Measurements from ENCODE around the gene CPEB4.

Gene CPEB4

DNA sequence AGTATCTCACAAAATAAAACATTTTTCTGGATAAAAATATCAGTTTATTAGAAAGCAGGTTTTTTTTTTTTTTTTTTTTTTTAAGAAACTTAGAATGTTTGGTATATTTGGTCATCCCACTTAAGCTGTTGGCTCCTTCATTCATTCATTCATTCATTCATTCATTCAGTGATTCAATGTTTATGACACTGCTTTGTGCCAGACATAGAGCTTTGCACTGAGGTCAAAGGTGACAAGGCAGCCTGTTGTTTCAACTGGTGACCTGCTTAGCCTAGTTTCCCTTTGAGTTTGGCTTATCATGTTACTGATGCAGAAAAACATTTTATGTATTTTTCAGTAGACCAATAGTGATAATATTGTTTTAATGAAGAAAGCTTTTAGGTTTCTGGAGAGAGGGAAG, 23.5 kb downstream of the CPEB4 start:
- in situ Hi-C loops (cut with MboI; ENCODE audit: low sequenced_read_pairs) = no loop called here

DNA sequence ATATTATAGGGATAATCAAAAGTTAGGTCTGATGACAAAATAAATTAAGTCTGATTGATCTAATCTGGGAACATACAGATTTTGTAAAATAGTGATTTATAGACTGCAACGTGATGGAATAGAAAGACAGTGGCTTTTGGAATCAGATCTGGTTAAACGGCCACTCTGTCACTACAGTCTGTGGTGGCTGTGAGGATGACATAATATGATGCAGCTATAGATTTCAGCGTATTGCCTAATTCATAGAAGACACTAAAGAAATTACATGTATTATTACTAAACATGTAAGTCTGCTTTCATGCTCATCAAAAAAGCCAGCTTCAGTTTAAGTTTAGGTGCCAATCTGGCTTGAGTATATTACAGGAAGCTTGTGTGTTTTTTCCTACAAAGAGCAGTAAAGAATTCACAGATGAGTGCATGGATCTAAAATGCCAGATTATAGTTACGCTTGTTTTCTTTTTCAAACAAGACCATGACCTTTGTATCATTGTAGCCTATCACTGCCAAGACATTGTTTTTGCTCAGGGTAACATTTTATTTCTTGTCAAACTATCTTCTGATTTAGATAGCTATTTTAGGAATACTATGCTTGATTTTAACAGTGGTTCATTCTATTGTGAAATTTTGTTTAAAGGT, 25.7 kb downstream of the CPEB4 start:
- in situ Hi-C loops (cut with MboI; ENCODE audit: low sequenced_read_pairs) = no loop called here

DNA sequence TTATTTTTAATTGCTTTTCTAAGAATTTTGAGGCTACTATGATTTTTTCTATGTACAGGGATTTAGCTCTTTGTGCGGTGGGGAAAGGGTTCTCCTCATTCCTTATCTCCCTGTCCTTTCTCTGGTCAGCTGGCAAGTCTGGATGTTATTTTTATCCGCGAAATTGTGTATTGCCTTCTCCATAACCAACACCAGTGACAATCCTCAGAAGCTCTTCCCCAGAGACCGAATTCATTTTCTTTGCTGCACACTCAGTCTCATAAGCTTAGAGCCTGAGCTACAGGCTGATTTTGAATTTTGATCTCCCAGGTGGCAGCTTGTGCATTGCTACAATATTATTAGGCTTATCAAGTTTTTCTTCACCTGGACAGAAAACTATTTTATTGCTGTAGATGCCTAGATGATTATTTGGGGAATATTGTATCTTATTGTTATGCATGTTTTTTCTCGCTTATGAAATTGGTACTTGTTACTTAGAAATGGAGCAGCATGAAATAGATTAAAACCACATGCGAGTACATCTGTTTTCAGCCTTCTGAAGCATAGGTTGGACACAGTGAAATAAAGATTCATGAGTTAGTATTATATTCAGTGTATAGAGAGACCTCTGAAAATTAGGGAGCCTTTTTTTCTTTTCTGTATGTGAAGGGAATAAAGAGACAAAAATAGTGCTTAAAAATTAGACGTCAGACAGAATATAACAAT, 27.3 kb downstream of the CPEB4 start:
- in situ Hi-C loops (cut with MboI; ENCODE audit: low sequenced_read_pairs) = no loop called here

DNA sequence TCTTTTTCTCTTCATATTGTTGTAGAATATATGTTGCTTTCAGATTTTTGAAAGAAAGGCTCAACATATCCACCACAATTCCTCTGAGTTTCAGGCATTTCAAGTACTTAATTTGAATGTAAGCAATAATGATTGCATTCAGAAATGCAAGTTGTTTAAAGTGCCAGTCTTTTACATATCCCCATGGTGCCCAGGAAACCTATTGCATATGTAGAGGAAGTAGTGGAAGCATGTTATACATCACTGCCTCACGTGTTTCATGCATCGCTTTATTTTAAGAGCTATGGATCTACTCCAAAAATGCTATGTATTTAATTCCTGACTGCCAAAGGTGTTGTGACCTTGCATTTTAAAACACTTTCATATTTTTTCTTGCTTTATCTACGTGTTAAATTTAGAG, 28.1 kb downstream of the CPEB4 start:
- in situ Hi-C loops (cut with MboI; ENCODE audit: low sequenced_read_pairs) = no loop called here

DNA sequence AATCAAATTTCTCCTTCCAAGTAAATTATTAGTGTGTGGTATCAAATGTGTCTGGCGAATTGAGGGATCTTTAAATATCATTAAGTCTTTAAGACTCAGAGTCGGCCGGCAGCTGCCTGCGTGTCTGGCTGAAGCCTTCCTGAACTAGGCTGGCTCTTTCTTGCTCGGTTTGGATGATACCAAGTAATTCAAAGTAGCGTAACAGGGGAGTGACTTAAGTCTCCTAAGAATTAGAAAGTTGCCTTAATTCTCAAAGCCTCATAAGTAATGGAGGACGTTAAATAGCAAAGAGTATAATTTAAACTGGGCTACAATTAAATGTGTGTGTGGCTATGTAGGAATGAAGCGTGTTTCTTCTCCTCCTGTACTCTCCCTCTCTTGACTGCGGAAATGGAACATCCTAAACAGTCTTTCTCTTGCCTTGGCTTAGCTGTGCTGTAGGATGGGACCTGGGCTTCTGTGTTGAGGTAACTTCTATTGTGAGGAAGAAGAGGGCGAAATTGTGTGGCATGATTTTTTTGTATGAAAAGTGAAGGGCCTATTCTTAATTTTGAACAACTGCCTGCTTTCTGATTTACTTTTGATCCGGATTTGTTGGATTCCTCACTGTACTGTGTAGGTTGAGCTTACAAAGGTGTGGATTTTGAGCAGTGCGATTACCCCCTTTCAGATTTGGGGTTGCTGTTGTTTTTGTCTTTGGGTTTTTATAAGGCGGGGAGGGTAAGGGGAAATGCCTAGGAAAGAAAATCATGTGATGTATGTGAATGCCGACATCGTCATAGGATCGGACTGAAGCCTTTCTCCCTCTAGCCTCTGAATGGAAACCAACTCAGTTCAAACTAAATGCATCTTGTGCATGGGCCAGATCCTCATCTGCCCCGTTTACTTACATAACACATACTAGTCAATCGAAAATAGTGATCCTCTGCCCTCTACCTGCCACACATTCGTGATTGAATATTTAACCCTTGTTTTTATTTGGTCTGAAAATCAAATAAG, 29.9 kb downstream of the CPEB4 start:
- in situ Hi-C loops (cut with MboI; ENCODE audit: low sequenced_read_pairs) = no loop called here

DNA sequence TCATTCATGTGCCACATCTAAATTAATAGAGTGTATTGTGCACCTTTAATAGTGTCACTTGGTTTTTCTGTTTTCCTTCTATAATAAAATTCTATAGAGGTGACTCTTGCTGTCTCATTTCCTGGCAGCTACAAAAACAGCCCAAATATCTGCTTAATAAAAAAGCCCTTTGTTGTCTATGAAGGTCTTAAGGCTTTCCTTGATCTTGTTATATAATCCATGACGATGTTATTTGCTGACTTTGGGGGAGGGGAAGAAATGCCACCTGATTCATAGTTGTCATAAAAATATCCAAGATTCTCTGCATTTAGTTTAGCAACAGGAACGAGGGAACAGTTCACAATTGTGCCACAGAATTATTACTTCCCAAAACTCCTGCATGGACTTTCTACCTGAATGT, 31.3 kb downstream of the CPEB4 start:
- in situ Hi-C loops (cut with MboI; ENCODE audit: low sequenced_read_pairs) = no loop called here

DNA sequence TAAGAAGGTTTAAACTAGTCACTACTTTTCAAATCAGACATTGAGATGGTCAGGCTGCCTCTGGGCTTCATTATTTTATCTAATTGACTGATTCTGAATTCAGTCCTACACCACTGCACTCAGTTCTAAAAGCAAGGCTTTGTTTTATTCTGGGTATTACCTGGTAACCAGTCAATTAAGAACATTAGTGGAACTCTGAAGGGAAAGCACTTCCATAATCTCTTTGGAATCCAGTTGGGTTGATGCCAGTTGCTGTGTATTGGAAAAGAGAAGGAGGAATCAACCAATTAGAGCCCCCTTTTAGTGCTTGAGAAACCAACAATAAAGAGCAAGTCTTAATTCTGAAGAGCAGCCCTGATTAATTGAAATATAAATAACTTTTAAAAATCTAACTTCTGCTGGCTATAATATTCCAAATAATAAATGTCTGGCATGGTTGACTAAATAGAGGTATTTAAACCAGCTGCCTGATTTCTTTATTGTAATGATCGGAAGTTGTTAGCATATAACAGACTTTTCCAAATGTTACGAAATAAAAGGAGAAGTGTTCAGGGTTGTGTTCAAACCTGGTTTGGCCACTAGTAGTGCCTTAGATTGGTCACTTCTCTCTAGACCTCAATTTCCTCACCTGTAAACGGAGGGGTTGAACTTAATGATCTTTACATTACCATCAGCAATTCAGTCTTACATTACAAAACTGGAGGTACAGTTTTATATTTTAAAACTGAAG, 32.0 kb downstream of the CPEB4 start:
- in situ Hi-C loops (cut with MboI; ENCODE audit: low sequenced_read_pairs) = no loop called here

DNA sequence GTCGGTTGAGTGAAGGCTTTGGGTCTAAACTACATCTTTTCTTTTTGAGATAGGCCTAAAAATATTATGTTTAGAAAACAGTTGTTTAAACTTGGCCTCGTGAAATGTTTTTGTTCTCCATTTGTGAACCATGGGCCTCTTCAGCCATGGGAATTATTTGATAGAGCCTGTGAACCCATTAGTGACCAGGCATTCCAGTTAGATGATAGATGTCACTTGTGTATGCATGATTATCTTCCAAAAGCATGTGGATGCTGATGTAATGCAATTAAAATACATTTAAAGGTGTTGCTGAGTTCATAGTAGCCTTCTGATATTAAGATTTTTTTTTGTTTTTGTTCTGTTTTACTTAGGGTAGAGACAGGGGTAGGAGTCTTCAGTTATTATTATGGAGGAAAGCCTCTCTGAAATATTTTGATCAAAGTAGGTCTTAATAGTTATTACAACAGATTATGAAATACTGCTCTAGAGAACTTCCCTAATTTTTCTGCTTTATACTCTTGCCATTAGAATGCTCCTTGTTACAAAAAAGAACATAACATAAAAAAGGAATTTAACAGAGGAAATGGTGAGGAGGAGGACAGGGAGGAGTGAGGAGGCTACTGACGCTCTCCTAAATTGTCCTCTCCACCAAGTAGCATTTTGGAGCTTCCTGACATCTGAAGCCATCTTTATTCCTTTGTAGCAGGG, 32.9 kb downstream of the CPEB4 start:
- in situ Hi-C loops (cut with MboI; ENCODE audit: low sequenced_read_pairs) = no loop called here

DNA sequence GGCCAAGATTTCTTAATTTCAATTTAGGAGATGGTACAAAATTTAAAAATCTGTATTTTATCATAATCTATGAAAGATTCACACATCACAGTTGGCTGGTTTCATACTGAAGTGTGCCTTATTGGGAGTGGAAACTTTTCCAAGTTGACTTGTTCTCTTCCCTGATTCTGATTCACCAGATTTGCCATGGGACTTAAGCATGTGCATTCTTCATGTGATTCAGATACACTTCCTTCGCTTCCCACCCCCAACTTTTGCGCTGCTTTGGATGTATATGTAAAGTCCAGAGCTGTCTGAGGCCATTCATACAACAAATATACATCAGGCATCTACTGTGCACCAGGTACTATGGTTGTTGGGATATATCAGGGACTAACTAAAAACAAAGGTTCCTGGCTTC, 34.4 kb downstream of the CPEB4 start:
- in situ Hi-C loops (cut with MboI; ENCODE audit: low sequenced_read_pairs) = no loop called here

DNA sequence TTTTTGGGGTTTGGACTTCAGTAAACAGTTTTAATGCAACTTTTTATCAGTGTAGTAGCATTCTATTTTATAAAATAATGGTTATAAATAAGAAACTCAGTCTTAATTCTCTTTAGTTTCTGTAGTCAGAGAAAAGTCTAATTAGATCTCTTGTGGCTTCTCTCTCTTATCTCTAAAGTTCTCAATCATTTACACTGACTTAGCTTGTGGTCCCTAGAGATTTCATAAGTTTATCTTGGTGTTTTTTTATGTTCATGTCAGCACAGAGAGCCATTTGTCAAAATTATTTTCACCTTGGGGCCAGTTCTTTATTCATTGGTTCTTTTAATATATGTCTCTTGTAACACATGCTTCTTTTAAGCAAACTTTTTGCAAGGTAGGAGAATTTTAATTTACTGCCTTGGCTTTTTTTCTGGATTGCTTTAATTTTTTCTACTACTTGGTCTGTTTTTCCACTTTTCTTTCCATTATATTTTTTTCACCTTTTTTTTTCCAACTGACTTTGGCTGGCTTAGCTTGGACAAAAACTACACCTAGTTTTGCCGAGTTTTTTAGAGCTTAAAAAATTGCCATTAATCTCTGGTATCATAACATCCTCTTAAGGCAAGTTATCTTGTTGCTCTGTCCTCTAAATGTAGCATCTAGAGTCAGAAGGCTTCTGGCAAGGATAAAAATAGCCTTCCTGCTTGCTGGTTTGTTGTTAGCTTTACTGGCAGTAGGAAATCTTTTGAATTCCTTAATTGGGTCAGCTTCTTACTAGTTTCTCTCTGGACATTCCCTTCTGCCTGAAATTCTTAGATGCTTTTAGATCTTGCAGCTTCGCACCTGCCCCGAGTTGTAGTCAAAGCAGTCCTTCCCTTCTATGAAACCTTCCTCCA, 35.3 kb downstream of the CPEB4 start:
- in situ Hi-C loops (cut with MboI; ENCODE audit: low sequenced_read_pairs) = no loop called here

DNA sequence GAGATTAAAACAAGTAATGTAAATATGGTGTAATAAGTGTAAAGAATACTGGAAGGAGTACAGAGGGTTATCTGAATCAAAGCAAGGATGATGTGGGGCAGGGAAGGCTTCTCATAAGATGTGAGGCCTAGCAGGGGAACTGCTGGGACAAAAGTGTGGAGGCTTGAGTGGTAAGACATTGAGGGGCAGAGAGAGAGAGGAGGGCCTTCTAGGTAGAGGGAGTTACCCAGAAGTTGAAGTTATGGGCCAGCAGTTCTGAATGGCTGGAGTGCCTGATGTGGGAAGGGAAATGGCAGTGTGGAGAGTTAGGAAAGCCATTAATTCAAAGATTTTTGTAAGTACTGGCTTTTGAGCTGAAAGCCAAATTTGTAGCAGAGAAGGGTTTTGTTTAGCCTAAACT, 36.8 kb downstream of the CPEB4 start:
- in situ Hi-C loops (cut with MboI; ENCODE audit: low sequenced_read_pairs) = no loop called here

DNA sequence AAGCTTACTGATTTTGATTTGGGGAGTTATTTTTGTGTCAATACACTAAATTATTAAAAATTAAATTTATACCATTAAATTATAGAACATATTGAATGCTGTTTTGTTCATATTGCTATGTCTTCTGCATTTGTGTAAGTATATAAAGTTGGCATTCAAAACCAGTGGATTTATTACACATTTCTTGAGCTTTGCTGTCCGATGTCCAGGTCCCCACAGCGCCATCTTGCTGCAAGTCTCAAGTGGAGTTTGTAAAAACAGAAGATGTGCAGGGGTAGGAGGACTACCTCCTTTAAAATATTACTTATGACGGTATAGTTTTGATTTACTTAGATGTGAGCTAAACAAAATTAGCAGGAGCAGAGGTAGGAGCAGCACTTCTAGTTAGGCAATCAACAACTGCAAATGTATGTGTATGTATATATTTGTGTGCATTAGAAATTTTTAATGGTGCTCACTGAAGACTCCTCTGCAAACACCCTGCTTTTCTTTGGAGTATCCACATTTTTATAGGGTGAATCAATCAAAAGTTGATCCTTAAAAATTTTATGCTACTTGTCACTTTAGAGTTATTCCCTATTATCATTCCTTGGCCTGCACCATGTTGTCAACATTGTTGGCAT, 37.4 kb downstream of the CPEB4 start:
- in situ Hi-C loops (cut with MboI; ENCODE audit: low sequenced_read_pairs) = no loop called here

DNA sequence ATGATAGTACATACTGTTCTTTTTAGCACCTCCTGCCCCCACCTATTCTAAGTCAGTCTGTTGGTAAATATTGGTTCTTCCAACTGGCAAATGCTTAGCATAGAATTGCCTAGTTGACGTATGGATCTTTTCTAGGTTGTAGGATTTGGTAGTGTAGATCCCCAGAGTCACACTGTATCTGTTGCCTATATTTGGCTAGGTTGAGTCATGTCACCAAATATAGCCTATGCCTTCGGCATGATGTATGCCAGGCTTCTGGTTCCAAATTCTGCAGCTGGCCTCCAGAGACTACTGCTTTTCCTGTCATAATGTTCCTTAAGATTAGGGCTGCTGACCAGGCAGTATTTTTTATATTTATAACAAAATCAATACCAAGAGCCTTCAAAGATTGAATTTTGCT, 38.2 kb downstream of the CPEB4 start:
- in situ Hi-C loops (cut with MboI; ENCODE audit: low sequenced_read_pairs) = no loop called here

DNA sequence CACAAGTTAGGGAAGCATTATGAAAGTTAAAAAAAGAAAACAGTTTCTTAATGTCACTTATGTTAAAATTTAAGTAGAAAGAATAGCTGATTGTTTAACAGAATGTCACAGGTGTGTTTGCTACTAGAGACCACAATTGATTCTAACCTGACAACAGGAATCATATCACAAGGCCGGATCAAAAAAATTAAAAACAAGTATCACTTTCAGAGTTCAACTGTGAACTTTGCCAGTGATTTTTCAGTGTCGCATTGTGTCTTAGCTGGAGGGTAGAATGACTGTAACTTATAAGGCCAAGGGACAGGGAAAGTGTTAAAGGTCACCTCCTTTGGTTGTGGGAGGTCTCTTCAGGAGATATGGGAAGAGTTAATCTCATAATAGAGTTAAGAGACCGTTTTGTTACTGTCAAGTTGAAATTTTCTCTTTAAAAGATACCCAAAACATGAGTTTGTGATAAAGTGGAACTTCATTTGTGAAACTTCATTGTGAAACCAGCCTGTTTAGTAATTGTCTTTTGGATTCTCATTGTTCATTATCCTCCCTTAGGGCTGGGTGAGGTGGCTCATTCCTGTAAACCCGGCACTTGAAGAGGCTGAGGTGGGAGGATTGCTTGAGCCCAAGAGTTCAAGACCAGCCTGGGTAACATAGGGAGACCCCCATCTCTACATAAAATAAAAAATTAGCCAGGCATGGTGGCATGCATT, 40.9 kb downstream of the CPEB4 start:
- in situ Hi-C loops (cut with MboI; ENCODE audit: low sequenced_read_pairs) = no loop called here

DNA sequence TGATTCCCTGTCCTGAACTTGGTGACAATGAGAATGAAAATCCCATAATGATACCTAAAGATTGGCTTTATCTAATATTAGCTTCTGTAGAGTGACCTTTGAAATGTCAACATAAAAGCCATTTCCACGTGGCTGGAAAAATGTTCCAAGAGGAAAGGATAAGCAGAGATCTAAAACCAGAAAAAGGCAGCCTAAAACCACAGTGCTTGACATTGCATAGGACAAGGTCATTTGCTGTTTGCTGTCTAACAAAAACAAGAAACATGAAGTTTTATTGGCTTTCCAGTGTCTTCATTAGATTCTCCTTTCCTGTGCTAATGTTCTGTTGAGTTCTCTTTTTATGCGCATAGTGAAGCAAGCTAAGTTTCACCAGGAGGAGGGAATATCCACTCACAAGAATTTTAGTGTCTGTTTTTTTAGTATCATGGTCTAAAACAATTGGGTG, 44.6 kb downstream of the CPEB4 start:
- in situ Hi-C loops (cut with MboI; ENCODE audit: low sequenced_read_pairs) = no loop called here

DNA sequence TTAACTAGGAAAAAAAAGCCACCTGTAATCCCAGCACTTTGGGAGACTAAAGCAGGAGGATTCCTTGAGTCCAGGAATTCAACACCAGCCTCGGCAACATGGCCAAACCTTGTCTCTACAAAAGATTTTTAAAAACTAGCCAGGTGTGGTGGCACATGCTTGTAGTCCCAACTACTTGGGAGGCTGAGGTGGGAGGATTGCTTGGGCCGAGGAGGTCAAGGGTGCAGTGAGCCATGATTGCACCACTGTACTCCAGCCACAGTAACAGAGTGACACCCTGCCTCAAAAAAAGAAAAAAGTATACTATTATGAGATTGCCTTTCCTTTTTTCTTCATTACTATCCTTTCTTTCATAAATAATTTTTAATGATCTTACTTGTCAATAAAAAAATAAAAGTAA, 45.8 kb downstream of the CPEB4 start:
- in situ Hi-C loops (cut with MboI; ENCODE audit: low sequenced_read_pairs) = no loop called here

DNA sequence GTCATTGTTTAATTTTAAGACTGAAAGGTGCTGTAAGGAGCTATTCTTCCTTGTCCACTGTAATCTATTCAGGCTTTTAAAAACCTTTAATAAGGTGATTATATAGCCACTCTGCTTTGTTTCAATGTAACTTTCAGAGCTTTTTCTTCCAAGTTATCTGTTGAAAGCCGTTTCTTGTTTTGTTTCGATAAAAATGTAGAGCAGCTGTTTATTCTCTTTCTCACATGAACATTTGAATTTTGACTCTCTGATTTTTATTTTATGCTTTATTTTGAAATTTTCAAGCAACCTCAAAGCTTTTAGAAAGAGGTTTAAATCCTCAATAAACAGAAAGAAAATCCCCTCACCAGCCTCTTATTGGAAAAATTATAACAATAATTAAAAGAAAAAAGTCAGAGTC, 47.2 kb downstream of the CPEB4 start:
- in situ Hi-C loops (cut with MboI; ENCODE audit: low sequenced_read_pairs) = no loop called here

DNA sequence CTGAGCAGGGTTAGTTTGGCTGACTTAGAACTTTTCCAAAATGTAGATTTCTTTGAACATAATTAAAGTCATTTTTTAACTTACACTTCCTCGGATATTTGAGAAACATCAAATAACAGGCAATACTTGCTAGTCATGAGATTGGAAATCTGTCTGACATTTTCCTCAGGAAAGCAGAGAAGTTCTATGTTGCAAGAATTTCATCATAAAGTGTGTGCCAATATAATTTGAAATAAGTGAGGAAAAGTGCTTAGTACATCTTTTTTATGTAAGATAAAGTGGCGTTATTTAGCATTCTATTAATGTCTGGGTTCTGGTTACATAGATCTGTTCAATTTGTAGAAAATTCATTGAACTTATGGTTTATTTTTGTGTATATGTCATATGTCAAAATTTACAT, 52.1 kb downstream of the CPEB4 start:
- in situ Hi-C loops (cut with MboI; ENCODE audit: low sequenced_read_pairs) = no loop called here

Measured in HL-60/S4 (cell line).